ENCODE measurements around the gene RASGRF1. TPM values are rescaled to one million over a fixed set of nuclear protein-coding genes. Genes with fewer than 3 reads are reported as not detected.

Gene RASGRF1
- total RNA-seq, 6 experiments from 2014 or later = 0.29 TPM; not detected in 5

DNA sequence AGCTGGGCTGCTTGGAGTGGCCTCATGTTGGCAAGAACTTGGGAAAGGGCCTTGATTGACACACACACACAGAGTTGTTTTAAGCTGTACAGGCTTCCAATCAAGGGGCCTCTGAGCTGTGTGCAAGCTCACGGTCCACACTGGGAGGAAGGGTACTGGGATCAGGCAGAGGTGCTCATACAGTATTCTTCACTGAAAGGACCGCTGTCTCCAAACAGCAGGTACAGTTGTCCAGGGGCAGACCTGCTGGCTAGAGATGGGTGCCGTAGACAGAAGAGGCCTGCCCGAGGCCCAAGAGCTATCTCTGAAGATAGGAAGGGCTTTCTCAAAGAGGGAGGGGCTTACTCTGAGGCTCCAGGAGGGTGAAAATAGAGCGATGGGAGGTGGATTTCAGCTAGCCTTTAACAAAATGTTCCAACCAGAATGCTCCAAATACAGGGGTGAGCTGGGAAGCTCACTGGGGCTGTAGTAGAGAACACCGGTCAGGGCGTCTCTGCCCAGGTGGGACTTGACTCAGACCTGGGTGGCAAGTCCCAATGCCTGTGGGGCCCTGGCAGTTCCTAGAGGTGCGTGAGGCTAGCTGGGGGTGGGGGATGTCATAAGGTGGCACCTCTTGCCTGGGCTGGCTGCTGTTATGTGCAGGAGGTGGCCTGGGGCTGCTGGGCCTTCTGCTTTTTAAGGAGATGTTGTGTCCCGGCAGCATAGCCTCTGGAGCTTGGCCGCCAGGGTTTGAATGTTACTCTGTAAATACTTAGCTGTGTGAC is 42.7 kb downstream of the RASGRF1 start:
- H3K36me3 ChIP-seq = no peaks in the 10 kb centered on the region
- no peak for TF ChIP-seq POLR2A (IDR thresholded peaks at IDR 0.05)
- TF ChIP-seq, protein P1, sequence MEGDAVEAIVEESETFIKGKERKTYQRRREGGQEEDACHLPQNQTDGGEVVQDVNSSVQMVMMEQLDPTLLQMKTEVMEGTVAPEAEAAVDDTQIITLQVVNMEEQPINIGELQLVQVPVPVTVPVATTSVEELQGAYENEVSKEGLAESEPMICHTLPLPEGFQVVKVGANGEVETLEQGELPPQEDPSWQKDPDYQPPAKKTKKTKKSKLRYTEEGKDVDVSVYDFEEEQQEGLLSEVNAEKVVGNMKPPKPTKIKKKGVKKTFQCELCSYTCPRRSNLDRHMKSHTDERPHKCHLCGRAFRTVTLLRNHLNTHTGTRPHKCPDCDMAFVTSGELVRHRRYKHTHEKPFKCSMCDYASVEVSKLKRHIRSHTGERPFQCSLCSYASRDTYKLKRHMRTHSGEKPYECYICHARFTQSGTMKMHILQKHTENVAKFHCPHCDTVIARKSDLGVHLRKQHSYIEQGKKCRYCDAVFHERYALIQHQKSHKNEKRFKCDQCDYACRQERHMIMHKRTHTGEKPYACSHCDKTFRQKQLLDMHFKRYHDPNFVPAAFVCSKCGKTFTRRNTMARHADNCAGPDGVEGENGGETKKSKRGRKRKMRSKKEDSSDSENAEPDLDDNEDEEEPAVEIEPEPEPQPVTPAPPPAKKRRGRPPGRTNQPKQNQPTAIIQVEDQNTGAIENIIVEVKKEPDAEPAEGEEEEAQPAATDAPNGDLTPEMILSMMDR (IDR thresholded peaks at IDR 0.05) = no peak
- no peaks in the 10 kb centered on the region for H3K4me1 ChIP-seq
- H3K4me3 ChIP-seq = no peak overlapping the region
- intact Hi-C loops (cut with DNase I) = no loop called here
- H3K27ac ChIP-seq = no peak overlapping the region
- ATAC-seq (no peak), DNase-seq (no peak)
- no peaks in the 10 kb centered on the region for H3K27me3 ChIP-seq
- 91% methylated on average over 7 of the region's 10 CpGs for WGBS (ENCODE audit: insufficient coverage, low coverage, low lambda C conversion rate, missing lambda C conversion rate)
- no peaks in the 10 kb centered on the region for H3K9me3 ChIP-seq

DNA sequence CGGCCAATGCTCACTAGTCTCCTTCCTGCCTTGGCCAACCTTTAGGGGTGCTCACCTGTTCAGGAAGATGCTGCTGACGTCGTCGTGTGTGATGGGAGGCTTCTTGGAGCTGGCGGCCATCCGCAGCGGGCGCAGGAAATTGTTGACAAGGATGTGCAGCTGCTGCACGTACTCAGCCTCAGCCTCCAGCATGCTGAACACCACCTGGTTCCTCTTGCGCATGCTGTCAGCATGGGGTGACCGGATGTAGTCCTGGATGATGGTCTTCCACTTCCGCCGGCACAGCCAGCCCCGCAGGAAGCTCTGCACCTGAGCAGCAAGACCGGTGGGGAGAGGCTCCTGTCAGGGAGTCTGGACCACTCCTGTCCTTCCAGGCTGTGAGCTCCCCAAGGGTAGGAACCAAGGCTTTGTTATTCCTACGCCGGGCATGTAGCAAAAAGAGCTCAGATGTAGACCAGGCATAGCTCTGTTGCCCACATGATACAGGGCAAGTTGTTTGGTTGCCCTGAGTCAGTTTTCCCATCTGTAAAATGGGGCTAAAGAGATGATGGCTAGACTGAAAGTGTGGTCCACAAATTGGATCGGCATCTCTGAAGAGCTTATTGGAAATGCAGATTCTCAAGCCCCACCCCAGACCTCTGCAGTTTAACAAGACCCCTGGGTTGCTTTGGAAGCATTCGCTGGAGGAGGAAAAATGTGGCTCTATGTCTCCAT is 43.7 kb downstream of the RASGRF1 start:
- Histone ChIP-seq H3K27ac (no peak overlapping the region), H3K36me3 (no peaks in the 10 kb centered on the region), H3K4me3 (no peak overlapping the region), H3K4me1 (no peaks in the 10 kb centered on the region), H3K9me3 (no peaks in the 10 kb centered on the region), H3K27me3 (no peaks in the 10 kb centered on the region)
- DNase-seq (no peak), ATAC-seq (no peak)
- WGBS (ENCODE audit: insufficient coverage, low coverage, low lambda C conversion rate, missing lambda C conversion rate) = 61% methylated on average over 4 of the region's 19 CpGs
- no peak for TF ChIP-seq POLR2A (IDR thresholded peaks at IDR 0.05)
- intact Hi-C loops (cut with DNase I) = no loop called here

DNA sequence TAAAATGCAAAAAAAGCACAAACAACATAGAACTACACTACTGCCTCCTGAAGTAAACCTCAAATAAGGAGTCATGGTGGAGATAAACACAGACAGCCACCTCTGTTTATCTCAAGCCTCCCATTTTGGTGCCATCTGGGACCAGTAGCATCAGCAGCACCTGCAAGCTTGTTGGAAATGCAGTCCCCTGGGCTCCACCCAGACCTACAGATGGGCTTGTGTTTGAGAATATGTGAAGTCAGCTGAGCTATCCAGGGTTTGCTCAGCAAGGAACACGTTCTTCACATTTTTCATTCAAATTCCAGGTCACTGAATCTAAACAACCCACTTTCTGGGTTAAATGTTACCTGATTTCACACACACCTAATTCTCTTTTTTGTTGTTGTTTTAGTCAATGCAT is 45.5 kb downstream of the RASGRF1 start:
- no peak for TF ChIP-seq POLR2A (IDR thresholded peaks at IDR 0.05)
- TF ChIP-seq, protein P1 (IDR thresholded peaks at IDR 0.05) = no peak
- Histone ChIP-seq H3K36me3 (no peaks in the 10 kb centered on the region), H3K27me3 (no peaks in the 10 kb centered on the region), H3K27ac (no peak overlapping the region), H3K4me1 (no peaks in the 10 kb centered on the region), H3K9me3 (no peaks in the 10 kb centered on the region), H3K4me3 (no peak overlapping the region)
- DNase-seq = no peak
- intact Hi-C loops (cut with DNase I) = no loop called here
- 40% methylated on average over 1 of the region's 1 CpG for WGBS (ENCODE audit: insufficient coverage, low coverage, low lambda C conversion rate, missing lambda C conversion rate)
- ATAC-seq = no peak

DNA sequence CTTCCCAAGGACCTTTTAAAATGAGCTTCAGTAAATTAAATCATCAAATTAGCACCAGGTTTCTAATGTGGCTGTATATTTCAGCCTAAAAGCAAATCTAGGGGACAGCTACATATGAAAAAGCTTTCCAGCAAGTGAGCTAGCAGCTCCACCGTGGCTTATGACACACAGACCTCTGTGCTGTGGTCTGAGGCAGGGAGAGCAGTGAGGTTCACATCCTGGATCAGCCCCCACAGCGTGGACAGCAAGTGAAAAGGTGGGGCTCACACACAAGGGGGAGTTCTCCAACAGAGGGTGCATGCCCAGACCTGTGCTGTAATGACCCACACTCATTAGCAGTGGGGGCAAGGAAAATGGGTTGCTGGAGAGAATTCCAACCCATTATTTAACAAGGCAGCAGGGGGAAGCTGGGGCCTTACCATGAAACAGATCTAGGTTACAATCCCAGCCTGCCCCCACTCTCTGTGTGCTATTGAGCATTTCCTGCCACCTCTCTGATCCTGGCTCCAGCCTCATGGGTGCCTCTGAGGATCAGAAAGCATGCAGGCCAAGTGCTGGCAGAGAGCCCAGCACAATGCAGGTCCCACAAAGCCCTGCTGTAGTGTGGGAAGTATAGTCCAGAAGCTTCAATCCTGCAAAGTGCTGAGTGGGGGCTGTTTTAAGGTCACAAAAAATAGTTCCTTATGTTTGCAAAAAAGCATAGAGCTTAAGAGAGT is 48.2 kb downstream of the RASGRF1 start:
- Histone ChIP-seq H3K36me3 (no peaks in the 10 kb centered on the region), H3K9me3 (no peaks in the 10 kb centered on the region), H3K4me3 (no peak overlapping the region), H3K27ac (no peak overlapping the region), H3K27me3 (no peaks in the 10 kb centered on the region), H3K4me1 (no peaks in the 10 kb centered on the region)
- no peak for TF ChIP-seq POLR2A (IDR thresholded peaks at IDR 0.05)
- TF ChIP-seq, protein P1 (IDR thresholded peaks at IDR 0.05) = no peak
- 25% methylated on average over 1 of the region's 2 CpGs for WGBS (ENCODE audit: insufficient coverage, low coverage, low lambda C conversion rate, missing lambda C conversion rate)
- intact Hi-C loops (cut with DNase I) = no loop called here
- DNase-seq (peak in 1 of 3 donors; percentile 5), ATAC-seq (no peak)
